NCI-H1436 (cell line): ENCODE data around the gene ARRB1.
"Not testable (repeated sequence)": the region's sequence is repeated elsewhere in the genome, so short reads cannot be mapped to it uniquely, and the experiment has no call there.

Experiments
- DNase-seq: peaks from one replicate; lab custom pipeline; 2025; lab: John Stamatoyannopoulos, UW

Gene ARRB1

DNA sequence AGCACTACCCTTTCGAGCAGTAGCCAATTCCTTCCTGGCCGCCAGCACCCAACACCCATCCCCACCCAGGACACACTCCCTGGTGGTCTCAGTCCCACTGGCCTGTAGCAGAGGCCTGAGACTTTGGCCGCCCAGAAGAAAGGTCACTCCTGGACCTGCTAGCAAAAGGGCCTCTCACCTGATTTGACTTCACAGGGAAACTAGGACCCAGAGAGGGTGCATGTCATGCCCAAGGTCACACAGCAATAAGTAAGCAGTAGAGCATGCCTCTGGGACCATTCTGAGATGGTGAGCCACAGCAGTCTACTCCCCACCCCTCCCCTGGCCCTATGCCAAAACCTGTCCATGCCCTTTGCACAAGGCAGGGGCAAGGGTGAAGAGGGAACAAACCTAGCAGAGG, 7.3 kb downstream of the ARRB1 start:
- DNase-seq = no peak

DNA sequence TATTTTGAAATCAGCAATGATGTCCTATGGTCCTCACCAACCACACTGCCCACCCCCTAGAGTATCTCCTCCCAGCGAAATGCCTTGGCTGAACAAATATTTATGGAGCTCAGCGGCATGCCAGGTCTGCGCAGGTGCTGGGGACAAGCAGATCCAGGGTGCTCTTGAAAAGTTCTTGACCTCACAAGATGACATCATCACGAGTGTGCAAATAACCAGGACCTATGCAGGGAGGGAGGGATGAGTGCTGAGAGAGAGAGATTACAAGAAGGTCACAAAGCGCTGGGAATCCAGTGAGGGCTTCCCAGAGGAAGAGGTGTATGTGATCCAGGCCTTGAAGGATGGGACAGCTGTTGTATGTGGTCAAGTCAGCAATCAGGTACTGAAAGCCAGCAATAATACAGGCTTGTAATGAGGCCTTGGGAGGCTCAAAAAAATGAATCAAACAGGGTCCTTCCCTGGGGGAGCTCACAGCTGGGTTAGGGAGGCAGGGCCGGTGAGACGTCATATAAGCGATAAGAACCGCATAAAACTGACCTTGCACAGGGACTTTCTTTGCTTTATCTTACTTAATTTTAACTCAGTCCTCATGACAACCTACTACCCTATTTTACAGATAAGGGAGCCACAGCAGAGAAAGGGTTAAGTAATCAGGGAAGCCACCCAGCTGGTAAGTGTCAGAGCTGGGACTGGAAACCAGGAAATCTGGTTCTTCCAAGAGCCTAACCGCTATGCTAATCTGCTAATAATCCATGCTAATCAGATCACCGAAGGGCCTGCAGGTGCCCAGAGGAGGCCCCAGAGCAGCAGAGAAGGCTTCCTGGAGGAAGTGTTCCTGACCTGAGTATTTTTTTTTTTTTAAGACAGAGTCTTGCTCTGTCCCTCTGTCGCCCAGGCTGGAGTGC, 8.2 kb downstream of the ARRB1 start:
- DNase-seq = no peak

DNA sequence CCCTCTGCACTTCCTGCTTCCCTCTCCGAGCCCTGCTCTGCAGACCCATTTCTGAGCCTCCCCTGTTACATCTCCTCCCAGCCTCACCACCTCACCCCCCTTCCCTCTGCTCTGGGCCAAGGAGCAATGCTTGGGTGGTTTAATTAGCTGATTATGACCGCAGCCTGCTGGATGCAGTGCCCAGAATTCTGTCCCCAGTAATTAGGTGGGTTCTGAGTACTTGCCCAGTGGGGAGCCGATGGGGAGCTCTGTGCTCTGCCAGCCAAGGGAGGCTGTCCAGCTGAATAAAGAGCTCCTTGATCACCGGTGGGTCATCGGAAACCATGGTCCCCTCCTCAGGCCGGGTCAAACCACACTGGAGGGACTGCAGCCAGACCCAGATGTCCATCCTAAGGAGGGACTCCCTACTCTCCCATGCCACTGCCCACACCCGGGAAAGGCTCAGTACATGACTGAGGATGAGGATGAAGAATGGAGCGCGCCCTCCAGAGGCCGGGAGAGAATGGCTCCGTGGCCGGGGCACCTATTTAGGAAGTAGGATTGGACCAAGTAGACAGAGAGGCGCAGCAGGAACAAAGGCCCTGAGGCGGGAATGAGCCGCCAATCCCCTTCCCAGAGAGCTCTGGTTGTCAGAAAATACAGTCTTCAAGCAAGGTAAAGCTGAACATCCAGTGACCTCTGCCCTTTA, 9.1 kb downstream of the ARRB1 start:
- no peak for DNase-seq

DNA sequence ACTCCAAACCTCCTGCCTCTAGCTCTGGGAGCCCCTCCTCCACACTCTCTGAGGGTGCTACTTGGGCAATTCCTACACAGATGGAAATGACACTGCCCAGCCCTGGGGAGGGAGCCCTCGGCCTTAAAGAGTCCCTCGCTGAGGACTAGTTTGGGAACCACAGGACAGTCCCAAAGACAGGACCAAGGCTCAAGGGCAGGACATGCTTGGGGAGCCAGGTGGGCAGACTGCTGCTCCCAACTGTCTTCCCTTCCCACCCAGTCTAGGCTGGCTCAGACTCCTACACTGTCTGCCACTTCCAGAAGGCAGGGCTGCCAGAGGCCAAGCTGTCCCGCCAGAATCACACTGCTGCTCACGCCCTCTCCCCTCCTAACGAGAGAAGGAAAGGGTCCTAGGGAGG, 9.8 kb downstream of the ARRB1 start:
- DNase-seq = no peak

DNA sequence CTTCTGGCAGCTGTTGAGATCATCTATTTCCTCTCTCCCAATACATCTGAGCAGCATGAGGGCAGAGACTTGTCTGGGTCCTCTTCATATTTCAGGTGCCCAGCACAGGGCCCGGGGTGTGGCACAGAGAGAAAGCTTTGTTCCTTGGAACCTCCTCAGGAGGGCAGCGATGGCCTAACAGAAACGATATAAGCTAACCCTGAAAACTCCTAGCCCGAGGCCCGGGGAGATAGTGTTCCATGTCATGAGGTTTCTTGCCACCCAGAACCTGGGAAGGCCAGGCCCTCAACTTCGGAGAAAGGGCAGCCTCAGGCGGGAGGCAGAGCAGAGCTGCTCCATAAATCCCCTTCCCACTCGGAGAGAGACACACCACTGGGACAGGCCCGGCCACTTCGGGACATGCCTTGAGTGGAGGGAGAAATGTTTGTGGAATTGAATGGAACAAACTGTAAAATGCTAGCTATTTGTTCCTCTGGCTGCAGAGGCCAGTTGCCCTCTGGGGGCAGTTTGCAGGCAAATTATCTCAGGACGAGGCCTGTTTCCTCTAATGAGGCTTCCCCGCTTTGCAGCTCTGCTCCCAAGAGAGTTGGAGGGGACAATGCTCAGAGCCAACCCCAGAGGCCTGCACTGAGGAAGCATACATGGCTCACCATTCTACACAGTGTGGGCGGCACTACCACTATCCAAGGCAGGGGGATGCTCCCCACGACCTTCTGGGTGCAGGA, 11.6 kb downstream of the ARRB1 start:
- peak; percentile 27 for DNase-seq

DNA sequence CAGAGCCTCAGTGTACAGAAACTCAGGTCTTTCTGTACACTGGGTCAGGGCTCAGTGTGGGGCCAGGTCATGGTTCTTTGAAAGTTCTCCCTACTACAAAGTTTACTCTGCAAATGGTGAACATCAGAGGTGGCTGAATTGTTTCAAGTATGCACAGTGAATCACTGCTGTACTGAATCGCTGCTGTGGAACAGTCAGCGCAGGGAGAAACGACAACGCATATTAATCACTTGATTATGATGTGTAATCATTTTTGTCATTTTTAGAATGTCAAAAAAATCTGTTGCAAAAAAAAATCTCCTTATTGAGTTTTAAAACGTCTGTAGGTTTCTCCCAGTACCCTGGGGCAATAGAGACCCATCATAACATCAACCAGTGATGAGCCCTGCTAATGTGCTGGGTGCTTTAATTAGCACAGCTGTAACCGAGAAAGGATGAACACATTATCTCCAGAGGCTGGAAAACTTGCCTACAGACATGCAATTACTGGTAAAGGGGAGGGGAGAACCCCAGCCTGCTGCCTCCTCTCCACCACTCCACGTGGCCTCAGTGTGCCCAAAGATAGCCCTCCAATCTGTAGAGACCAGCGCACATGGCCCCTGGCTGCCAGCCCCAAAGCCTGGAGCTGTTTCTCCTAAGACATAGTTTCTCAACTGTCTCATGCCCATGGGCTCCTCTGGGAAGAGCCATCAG, 12.8 kb downstream of the ARRB1 start:
- DNase-seq = no peak

DNA sequence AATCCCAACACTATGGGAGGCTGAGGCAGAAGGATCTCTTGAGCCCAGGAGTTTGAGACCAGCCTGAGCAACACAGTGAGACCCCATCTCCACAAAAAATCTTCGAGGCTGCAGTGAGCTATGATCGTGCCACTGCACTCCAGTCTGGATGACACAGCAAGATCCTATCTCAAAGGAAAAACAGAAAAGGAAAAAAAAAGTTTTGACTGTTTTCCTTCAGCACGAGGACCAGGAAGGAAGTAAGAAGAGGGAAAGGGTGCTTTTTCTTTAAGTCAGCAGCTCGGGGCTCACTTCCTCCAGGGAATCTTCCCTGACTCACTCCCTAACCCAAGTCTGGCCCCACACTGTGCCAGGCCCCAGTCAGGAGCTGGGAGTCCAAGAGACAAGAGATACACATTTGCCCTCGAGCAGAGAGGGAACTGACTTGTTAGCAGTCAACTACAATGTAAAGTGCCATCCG, 14.2 kb downstream of the ARRB1 start:
- DNase-seq = no peak

DNA sequence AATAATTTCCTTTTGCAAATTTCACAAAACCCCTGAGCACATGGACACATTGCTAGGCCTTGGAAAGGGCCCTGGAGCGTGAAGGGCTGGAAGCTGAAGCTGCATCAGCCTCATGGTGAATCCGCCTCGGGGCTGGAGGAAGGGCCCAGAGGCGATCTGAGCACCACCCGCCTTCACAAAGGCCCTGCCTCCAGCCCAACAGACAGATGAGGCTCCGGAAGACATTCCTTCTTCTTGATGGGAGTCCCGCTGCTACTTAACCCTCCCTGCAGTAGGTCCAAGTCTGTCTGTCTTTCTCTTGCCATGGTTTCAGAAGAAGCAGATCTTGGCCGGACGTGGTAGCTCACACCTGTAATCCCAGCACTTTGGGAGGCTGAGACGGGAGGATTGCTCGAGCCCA, 16.5 kb downstream of the ARRB1 start:
- DNase-seq = no peak

DNA sequence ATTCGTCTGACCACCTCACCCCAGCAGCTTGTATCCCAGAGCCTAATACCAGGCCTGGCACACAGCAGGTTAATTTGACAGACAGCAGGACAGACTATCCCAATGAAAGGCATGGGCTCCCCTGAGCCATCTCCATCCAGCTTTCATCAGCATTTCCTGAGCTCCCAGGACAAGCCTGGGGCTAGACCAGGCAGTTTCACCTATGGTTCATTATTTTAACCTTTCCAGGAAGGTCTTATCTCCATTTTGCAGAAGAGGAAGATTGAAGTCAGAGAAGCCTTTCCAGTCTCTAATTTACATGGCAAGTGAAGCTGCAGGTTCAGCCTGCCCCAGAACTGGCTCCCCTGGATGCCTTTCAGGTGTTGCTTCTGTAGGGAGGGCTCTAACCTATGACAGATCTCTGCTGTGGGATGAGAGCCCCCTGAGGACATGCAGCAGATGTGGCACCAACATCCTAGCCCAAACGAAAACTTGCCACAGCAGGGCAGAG, 17.0 kb downstream of the ARRB1 start:
- DNase-seq = no peak

DNA sequence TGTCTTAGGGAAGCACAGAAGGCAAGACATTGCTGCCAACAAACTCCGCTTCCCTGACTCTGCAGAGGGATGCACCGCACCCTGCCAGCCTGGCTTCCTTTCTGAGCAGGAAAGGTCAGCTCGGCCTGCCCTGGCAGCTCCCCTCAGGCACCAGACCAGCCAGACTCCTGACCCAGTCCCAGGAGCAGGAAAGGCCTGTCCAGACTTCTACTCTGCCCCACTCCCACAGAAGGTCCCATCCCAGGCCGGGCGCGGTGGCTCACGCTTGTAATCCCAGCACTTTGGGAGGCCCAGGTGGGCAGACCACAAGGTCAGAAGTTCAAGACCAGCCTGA, 17.7 kb downstream of the ARRB1 start:
- DNase-seq = no peak

DNA sequence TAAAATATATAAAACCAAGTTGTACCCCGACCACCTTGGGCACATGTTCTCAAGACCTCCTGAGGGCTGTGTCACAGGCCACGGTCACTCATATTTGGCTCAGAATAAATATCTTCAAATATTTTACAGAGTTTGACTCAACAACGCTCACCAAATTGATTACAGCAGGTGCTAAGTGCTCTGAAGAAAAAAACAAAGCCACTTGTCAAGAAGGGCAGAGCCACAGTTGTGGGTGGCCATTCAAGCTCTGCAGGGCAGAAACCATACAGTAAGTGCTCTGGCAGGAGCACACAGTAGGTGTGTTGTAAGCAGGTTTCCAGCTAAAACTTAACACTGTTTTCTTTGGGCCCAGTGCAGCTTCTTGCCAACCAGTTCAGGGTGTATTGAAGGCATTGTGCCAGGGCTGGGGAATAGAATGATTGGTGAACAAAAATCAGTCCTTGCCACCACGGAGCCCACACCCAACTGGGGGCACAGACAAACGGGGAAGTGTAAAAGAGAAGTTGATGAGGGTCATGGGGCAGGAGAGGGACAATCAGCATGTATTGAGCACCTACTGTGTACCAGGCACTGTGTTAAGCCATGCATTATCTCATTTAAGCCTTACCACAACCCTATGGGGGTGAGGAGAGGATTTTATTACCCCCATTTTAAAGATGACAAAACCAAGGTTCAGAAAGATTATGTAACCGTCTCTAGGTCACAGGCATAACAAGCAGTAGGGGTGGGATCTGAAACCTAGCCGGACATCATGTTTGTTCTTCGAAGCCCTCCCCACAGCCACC, 18.2 kb downstream of the ARRB1 start:
- no peak for DNase-seq

DNA sequence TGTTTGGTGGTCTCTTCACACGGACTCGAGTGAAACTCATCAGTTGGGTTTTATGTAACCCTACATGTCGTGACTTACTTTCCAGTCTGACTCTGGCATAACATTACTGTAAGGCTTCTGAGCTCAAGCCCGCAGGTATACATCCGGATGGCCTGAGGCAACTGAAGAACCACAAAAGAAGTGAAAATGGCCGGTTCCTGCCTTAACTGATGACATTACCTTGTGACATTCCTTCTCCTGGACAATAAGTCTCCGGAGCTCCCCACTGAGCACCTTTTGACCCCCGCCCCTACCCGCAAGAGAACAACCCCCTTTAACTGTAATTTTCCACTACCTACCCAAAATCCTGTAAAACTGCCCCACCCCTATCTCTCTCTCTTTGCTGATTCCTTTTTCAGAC, 19.7 kb downstream of the ARRB1 start:
- not testable (repeated sequence) for DNase-seq

DNA sequence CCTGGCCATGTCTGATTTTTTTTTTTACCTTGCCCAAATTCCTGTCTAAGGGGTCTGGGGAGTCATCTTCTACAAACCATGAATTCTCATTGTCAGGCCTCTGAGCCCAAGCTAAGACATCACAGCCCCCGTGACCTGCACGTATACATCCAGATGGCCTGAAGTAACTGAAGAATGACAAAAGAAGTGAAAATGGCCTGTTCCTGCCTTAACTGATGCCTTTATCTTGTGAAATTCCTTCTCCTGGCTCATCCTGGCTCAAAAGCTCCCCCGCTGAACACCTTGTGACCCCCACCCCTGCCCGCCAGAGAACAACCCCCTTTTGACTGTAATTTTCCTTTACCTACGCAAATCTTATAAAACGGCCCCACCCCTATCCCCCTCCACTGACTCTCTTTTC, 20.2 kb downstream of the ARRB1 start:
- not testable (repeated sequence) for DNase-seq

DNA sequence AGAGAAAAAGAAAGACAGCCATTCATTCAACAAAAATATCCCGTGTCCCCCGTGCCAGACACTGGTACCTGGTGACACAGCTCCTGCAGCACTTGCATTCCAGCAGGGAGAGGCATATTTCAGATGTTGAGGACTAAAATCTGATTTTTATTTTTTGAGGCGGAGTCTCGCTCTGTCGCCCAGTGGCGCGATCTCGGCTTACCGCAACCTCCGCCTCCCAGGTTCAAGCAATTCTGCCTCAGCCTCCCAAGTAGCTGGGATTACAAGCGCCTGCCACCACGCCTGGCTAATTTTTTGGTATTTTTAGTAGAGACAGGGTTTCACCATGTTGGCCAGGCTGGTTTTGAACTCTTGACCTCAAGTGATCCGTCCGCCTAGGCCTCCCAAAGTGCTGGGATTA, 20.6 kb downstream of the ARRB1 start:
- DNase-seq = not testable (repeated sequence)

DNA sequence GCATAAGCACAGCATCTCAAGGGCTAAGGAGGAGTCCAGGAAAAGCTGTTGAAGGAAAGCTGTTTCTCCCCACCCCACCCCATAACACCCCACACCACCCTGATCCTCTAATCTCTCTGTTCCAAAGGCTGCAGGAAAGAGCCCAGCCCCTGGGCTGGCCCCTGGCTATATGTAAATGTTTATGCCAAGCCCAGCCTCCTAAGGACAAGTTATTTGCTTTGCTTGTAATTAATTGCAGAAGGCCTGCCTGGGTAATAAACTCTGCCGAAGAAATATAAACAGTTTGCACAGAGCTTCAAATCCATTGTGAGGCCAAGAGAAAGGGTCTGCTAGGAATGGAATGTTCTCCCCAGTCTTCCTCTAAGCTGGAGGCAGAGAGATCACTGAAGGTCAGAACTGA, 21.2 kb downstream of the ARRB1 start:
- DNase-seq = no peak

DNA sequence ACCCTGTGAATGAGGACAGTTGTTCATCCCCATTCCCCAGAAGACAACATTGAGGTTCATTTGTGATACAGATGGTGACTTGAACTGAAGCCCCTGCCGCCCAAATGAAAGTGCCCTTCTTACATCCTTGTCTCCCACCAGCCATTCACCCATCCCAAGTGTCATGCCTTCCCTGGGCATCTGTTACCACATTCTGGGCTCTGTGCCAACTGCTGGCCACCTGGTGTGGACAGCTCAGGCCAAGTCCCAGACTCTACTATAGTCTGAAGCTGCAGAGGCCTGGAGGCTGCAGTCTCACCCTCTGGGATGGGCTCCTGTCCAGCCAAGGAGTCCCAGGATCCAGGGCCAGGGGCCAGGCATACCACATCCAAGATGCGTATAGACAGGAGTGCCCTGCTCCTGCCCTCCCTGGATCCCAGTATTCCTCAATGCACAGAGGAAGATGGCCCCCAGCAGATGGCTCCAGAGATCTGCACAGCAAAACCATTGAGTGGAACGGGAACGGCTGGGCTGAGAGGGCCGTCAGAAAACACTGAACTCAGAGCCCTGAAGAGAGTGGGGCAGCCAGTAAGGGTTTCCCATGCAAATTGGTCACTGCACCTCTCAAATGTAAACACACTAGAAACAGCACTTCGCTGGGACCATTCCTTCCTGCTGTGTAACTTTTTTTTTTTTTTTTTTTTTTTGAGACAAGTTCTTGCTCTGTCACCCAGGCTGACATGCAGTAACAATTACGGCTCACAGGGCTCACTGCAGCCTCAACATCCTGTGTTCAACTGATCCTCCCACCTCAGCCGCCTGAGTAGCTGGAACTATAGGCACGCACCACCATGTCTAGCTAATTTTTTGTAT, 22.8 kb downstream of the ARRB1 start:
- peak; percentile 25 for DNase-seq

DNA sequence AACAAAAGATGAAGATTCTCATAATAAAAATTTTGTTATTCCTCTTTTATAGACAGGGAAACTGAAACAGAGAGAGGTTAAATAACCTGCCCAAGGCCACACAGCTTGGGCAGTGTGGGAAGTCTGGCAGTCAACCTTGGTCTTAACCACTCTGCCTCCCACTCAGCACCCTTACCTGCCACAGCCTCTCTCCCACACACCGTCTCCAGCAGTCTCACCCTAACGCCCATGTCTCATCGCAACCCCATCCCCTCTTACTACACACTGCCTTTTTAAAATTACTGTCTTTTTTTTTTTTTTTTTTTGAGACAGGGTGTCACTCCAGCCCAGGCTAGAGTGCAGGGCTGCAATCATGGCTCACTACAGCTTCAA, 25.0 kb downstream of the ARRB1 start:
- DNase-seq = no peak

DNA sequence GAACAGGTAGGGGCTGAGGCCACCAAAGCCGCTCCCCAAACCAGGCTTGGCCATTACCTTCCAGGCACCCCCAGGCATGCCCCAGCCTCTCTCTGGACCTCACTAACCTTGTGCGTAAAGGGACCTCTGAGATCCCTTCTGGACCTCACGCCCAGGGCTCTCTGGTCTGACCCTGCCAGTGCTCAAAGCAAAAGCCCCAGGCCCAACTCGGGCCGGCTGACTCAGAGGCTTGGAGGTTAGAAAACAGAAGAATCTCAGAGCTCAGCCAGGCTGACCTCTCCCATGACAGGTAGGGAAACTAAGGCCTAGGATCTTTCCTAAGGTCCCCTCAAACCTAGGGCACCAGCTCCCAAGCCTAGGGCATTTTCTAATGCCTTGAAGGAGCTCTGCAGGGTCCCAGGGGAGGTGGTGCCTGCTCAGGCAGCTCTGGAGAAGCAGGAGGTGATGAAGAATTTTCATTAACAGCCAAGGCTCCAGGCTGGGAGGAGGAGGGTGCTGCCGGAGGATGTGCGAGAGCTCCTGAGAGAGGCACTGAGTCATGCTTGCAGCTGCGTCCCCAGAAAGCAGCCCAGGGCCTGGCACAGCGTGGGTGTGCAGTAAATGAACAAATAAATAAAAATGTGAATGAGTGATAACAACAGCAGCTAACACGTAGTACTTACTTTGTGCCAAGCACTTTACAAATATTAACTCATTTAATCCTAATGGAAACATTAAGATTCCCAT, 25.6 kb downstream of the ARRB1 start:
- no peak for DNase-seq

DNA sequence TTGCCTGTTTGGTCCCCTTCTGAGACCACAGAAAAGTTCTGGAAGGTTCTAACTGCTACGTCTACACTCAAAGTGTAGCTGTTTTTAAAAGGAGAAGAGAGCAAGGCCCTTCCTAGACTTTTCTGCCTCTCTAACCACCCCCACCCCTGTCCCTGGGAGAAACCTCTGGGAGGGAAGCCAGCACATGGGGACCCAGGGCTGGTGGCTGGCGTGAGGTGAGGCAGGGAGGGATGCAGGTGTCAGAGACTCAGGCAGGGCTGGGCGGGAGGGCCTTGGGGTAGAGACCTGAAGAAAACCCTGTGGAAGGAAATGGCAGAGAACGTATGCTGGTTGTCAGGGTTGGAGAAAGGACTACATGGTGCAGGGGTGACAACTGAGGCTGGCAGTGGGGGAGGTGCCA, 26.7 kb downstream of the ARRB1 start:
- DNase-seq = no peak

DNA sequence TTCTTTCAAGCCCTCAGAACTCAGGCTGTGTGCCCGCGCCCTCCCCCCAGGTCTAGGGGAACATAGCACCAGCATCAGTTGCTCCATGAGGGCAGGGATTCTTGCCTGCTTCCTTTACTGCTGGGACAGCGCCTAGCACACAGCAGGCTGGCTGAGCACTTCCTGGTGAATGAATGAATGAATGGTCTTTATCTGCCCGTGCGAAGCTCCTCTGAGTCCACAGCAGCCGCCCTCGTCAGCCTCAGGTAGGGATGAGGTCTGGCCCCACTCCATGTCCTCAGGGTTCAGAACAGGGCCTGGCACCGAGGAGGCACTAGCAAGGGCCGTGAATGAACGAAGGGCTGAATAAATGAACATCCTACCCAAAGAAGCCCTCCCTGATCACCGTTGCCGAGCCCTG, 27.3 kb downstream of the ARRB1 start:
- DNase-seq = no peak
